Prostate gland (tissue), 2 donors: ENCODE results near the gene MAP3K20.

Experiments used
- CTCF ChIP-seq, 4 experiments: fragments of 200-600 bp in 2 of 4; fragments of 450-650 bp in 2 of 4; sonication (generic) in 2 of 4; IDR thresholded peaks; 1 replicate in 3 of 4; 2 replicates in 1 of 4; pipeline ENCODE4 v1.5.1; 2016 to 2019; ENCODE audit warnings: antibody characterized with exemption in 4 of 4, mild to moderate bottlenecking in 2 of 4, moderate library complexity in 2 of 4
- POLR2A ChIP-seq: fragments of 450-650 bp; IDR thresholded peaks from one replicate; pipeline ENCODE4 v1.6.1; 2016; ENCODE audit warnings: antibody characterized with exemption, mild to moderate bottlenecking

GRCh38 chr2:173272849-173273248 lies 197.2 kb downstream of the MAP3K20 start:
- TF ChIP-seq CTCF (IDR thresholded peaks at IDR 0.05) (no peak), POLR2A (no peak)
